K562 (cell line): ENCODE measurements around the gene RPTOR. TPM values are rescaled to one million over a fixed set of nuclear protein-coding genes. Genes with fewer than 3 reads are reported as not detected.

ENCODE experiments used
- ATAC-seq: fragments of 200-7000 bp; cut with Tn5 transposase; 3 replicates; pipeline ENCODE4 v1.9.1; 2020; ENCODE audit warnings: moderate library complexity
- BruUV-seq: library from RNA; stranded (reverse); fragments of 400-500 nt; replicated peaks from 2 replicates; lab custom pipeline; 2021; lab: Mats Ljungman, UMichigan
- CTCF ChIA-PET: fragments of 300-600 bp; formaldehyde crosslinking; extraction: SDS; loops from one replicate; lab custom pipeline; 2021; ENCODE audit warnings: low intra/inter-chr PET ratio; lab: Yijun Ruan, JAX
- POLR2A ChIA-PET: fragments of 300-600, 350-650 bp; sonication (Branson Sonifier 250); formaldehyde crosslinking; extraction: SDS; loops from one replicate; lab custom pipeline; 2021; ENCODE audit warnings: antibody characterized with exemption, inconsistent platforms; lab: Yijun Ruan, JAX
- DNase-seq, 4 experiments: peaks; one replicate each; pipeline versions ENCODE4 v3.0.0 to v3.0.0-alpha.2; 2011 to 2018; ENCODE audit warnings: low spot score in 3 of 4, mixed read lengths in 3 of 4; ENCODE audit errors: extremely low read depth in 1 of 4
- FAIRE-seq: peaks from 2 replicates; lab custom pipeline; 2011; peaks lifted over from hg19 to GRCh38; lab: Jason Lieb, UNC
- H2AFZ ChIP-seq: 2 replicates; pipeline ENCODE4 v1.6.0; 2011; ENCODE audit warnings: low read depth, low read length, control low read depth, inconsistent platforms
- H3K27ac ChIP-seq: fragments of 200-600 bp; 3 replicates; pipeline ENCODE4 v1.8.0; 2011; ENCODE audit warnings: low read depth, mild to moderate bottlenecking, control low read depth, inconsistent platforms, low read length, moderate library complexity, mixed read lengths; ENCODE audit errors: extremely low read depth
- H3K27me3 ChIP-seq, 2 experiments: fragments of 300-600 bp in 1 of 2; 2 replicates in 1 of 2; 3 replicates in 1 of 2; pipeline versions ENCODE4 v1.6.0 to v1.8.0; 2011; ENCODE audit warnings: inconsistent platforms in 2 of 2, low read length in 2 of 2, mild to moderate bottlenecking in 1 of 2, mixed read lengths in 1 of 2, moderate library complexity in 1 of 2; ENCODE audit not compliant: control insufficient read depth in 2 of 2, insufficient read depth in 2 of 2
- H3K36me3 ChIP-seq: fragments of 300-600 bp; 3 replicates; pipeline ENCODE4 v1.8.0; 2011; ENCODE audit warnings: mild to moderate bottlenecking, low read length, inconsistent platforms; ENCODE audit not compliant: control insufficient read depth, insufficient read depth
- H3K4me1 ChIP-seq, 2 experiments: fragments of 200-600 bp in 1 of 2; replicated peaks in 1 of 2; 2 replicates in 1 of 2; 3 replicates in 1 of 2; pipeline versions ENCODE4 v1.5.1 to v1.8.0; 2011; ENCODE audit warnings: inconsistent platforms in 2 of 2, low read length in 2 of 2, mild to moderate bottlenecking in 1 of 2, mixed read lengths in 1 of 2, moderate library complexity in 1 of 2; ENCODE audit not compliant: control insufficient read depth in 2 of 2, insufficient read depth in 2 of 2
- H3K4me2 ChIP-seq: 2 replicates; pipeline ENCODE4 v1.6.1; 2011; ENCODE audit warnings: low read length, control low read depth, inconsistent platforms, mixed read lengths; ENCODE audit not compliant: insufficient read depth
- H3K4me3 ChIP-seq: fragments of 200-600 bp; sonication (generic), shearing (Covaris generic); 2 replicates; pipeline ENCODE4 v1.5.1; 2016; ENCODE audit warnings: control low read depth, inconsistent platforms
- H3K79me2 ChIP-seq: fragments of 200-600 bp; 3 replicates; pipeline ENCODE4 v1.8.0; 2011; ENCODE audit warnings: low read length, inconsistent platforms; ENCODE audit not compliant: control insufficient read depth, insufficient read depth
- H3K9ac ChIP-seq, 2 experiments: 2 replicates each; pipeline versions ENCODE4 v1.6.0 to v1.6.1; 2011; ENCODE audit warnings: low read depth in 2 of 2, low read length in 2 of 2, control low read depth in 1 of 2, inconsistent platforms in 1 of 2, mild to moderate bottlenecking in 1 of 2, mixed read lengths in 1 of 2; ENCODE audit not compliant: insufficient read depth in 1 of 2
- H3K9me1 ChIP-seq: one replicate; pipeline ENCODE4 v1.6.0; 2011; ENCODE audit warnings: inconsistent platforms, mild to moderate bottlenecking, low read length, moderate library complexity; ENCODE audit not compliant: control insufficient read depth, insufficient read depth
- H3K9me3 ChIP-seq: replicated peaks from 2 replicates; pipeline ENCODE4 v1.5.1; 2011; ENCODE audit warnings: low read depth, low read length, inconsistent platforms; ENCODE audit not compliant: control insufficient read depth, insufficient read depth
- H4K20me1 ChIP-seq: replicated peaks from 2 replicates; pipeline ENCODE4 v1.6.1; 2011; ENCODE audit warnings: low read length, inconsistent platforms, mixed read lengths; ENCODE audit not compliant: control insufficient read depth, insufficient read depth
- SFPQ ChIP-seq: fragments of 200-400 bp; formaldehyde crosslinking; IDR thresholded peaks from 2 replicates; pipeline ENCODE4 v1.6.1; 2017; ENCODE audit warnings: mild to moderate bottlenecking, low read depth, low read length, moderate library complexity
- XRCC3 ChIP-seq: fragments of 450-650 bp; IDR thresholded peaks from 2 replicates; pipeline ENCODE4 v1.6.1; 2017; ENCODE audit warnings: mild to moderate bottlenecking, moderate library complexity
- WGBS: fragments of 100-300 bp; shearing (Covaris generic); methylation state at CpG from one replicate; pipeline ENCODE4 v1.1.6; 2016; ENCODE audit warnings: low coverage, mixed read lengths; ENCODE audit not compliant: insufficient coverage; ENCODE audit errors: missing lambda C conversion rate; 5-methylcytosine and 5-hydroxymethylcytosine counted together
- in situ Hi-C: fragments of 300-500 bp; cut with MboI; formaldehyde crosslinking; loops from 4 replicates; pipeline ENCODE4 v1.15.0; 2018; ENCODE audit warnings: inconsistent platforms, mixed read lengths
- intact Hi-C: fragments of 100-400 bp; cut with micrococcal nuclease; formaldehyde crosslinking; loops from 2 replicates; pipeline ENCODE4 v1.14.2; 2022
- polyA plus RNA-seq, 8 experiments: library from polyadenylated mRNA; depleted of rRNA in 4 of 8; stranded (reverse) in 5 of 8; unstranded in 3 of 8; fragments of >200 nt; fragmentation: Nextera tagmentation in 2 of 8; fragmentation: Illumina TruSeq in 1 of 8; extraction: Ambion mirVana in 2 of 8; extraction: Trizol in 1 of 8; gene quantifications; 2 replicates each; pipeline versions ENCODE4 v1.2.1 to v1.2.3, GENCODE V29; 2011 to 2014; ENCODE audit warnings: inconsistent platforms in 1 of 8, missing spikeins in 1 of 8
- total RNA-seq, 7 experiments: library from RNA; depleted of rRNA in 6 of 7; stranded (reverse); fragments of >200 nt in 6 of 7; fragmentation: Illumina TruSeq in 2 of 7; extraction: Trizol in 2 of 7; gene quantifications; 2 replicates each; pipeline versions ENCODE4 v1.2.1 to v1.2.3, GENCODE V29; 2011 to 2021; ENCODE audit warnings: low replicate concordance in 1 of 7

RPTOR gene
- total and polyA plus RNA-seq, 9 of the 15 experiments (the other 6 are each of a cell fraction or from before 2014, with no cell fraction given): 0.24 to 54.1 (median 10.2) TPM

- in situ Hi-C loops (no loop called here), intact Hi-C loops (no loop called here)
- no peak overlapping the region for H2AFZ ChIP-seq
- H3K79me2 ChIP-seq: peaks cover 66% of the 10 kb centered on the region
- H3K27me3 ChIP-seq: no peaks in the 10 kb centered on the region; a peak in 1 of 5 replicates
- no peak overlapping the region for H3K4me2 ChIP-seq
- peaks cover 5% of the 10 kb centered on the region for H3K9me1 ChIP-seq
- TF ChIP-seq SFPQ (no peak), XRCC3 (no peak)
- ChIA-PET POLR2A (interaction anchor here (0.6 kb wide), 1 partner anchor 12 kb away, joined by 3 read pairs; no protein-coding TSS in a partner anchor), CTCF (no interaction called here)
- H3K9me3 ChIP-seq: no peaks in the 10 kb centered on the region
- no TSS peak for BruUV-seq
- no peak for DNase-seq
- H3K36me3 ChIP-seq: 0 out of 3 replicates have a peak, but pooled peaks cover 3% of the 10 kb centered on the region
- peak overlapping the region in 1 of 2 experiments; percentile 41; a peak in 2 of 4 replicates for H3K9ac ChIP-seq
- H4K20me1 ChIP-seq: peaks cover 46% of the 10 kb centered on the region
- no peak overlapping the region for H3K27ac ChIP-seq
- ATAC-seq: no peak
- H3K4me1 ChIP-seq: peaks cover 11 to 27% of the 10 kb centered on the region in 2 experiments; a peak in 4 of 5 replicates
- H3K4me3 ChIP-seq: no peak overlapping the region
- 78% methylated on average over 25 of the region's 28 CpGs for WGBS
- FAIRE-seq: no peak
Observed at GRCh38 chr17:80694085-80694991, 149.7 kb downstream of the RPTOR start.
